ENCODE results near the gene HUS1B. TPM values are rescaled to one million over a fixed set of nuclear protein-coding genes. Genes with fewer than 3 reads are reported as not detected.

HUS1B gene
- total and polyA plus RNA-seq, 2 of the 13 experiments (the other 11 are each of a cell fraction or from before 2014, with no cell fraction given): 0.18 to 0.40 TPM

- TF ChIP-seq, protein P1, sequence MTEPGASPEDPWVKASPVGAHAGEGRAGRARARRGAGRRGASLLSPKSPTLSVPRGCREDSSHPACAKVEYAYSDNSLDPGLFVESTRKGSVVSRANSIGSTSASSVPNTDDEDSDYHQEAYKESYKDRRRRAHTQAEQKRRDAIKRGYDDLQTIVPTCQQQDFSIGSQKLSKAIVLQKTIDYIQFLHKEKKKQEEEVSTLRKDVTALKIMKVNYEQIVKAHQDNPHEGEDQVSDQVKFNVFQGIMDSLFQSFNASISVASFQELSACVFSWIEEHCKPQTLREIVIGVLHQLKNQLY (CRISPR knock-in tag; IDR thresholded peaks at IDR 0.05): peak; percentile 21; the same call in 1 of the 2 replicates
- TF ChIP-seq, protein P2, sequence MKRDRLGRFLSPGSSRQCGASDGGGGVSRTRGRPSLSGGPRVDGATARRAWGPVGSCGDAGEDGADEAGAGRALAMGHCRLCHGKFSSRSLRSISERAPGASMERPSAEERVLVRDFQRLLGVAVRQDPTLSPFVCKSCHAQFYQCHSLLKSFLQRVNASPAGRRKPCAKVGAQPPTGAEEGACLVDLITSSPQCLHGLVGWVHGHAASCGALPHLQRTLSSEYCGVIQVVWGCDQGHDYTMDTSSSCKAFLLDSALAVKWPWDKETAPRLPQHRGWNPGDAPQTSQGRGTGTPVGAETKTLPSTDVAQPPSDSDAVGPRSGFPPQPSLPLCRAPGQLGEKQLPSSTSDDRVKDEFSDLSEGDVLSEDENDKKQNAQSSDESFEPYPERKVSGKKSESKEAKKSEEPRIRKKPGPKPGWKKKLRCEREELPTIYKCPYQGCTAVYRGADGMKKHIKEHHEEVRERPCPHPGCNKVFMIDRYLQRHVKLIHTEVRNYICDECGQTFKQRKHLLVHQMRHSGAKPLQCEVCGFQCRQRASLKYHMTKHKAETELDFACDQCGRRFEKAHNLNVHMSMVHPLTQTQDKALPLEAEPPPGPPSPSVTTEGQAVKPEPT (CRISPR knock-in tag; IDR thresholded peaks at IDR 0.05; ENCODE audit: low read depth): no peak
- TF ChIP-seq PRPF4 (IDR thresholded peaks at IDR 0.05; ENCODE audit: low read depth, low read length, poor library complexity, severe bottlenecking) (no peak), GATAD2A (CRISPR knock-in tag; IDR thresholded peaks at IDR 0.05) (peak; percentile 12; the same call in 1 of the 2 replicates), E2F1 (CRISPR knock-in tag; IDR thresholded peaks at IDR 0.05) (no peak), ZNF570 (CRISPR knock-in tag; IDR thresholded peaks at IDR 0.05; ENCODE audit: borderline replicate concordance) (0 out of 2 replicates have a peak, but pooled peaks have one; percentile 4), ZFP36 (IDR thresholded peaks at IDR 0.05; ENCODE audit: borderline replicate concordance, low read depth, low read length, partially characterized antibody) (no peak), CEBPB (IDR thresholded peaks at IDR 0.05; ENCODE audit: borderline replicate concordance, low read depth, low read length) (no peak), ZNF451 (CRISPR knock-in tag; IDR thresholded peaks at IDR 0.05) (no peak), JUND (CRISPR knock-in tag; IDR thresholded peaks at IDR 0.05) (no peak), ZNF333 (CRISPR knock-in tag; IDR thresholded peaks at IDR 0.05; ENCODE audit: borderline replicate concordance) (0 out of 2 replicates have a peak, but pooled peaks have one; percentile 10), ZFP62 (CRISPR knock-in tag; IDR thresholded peaks at IDR 0.05) (no peak), ZNF501 (CRISPR knock-in tag; IDR thresholded peaks at IDR 0.05) (peak; percentile 13; the same call in 1 of the 2 replicates), GABPB1 (CRISPR knock-in tag; IDR thresholded peaks at IDR 0.05) (no peak), SMYD3 (CRISPR knock-in tag; IDR thresholded peaks at IDR 0.05) (no peak), TBL1XR1 (IDR thresholded peaks at IDR 0.05; ENCODE audit: borderline replicate concordance, low read length, partially characterized antibody) (no peak), ZNF572 (CRISPR knock-in tag; IDR thresholded peaks at IDR 0.05) (no peak), NFRKB (IDR thresholded peaks at IDR 0.05) (no peak), FOXM1 (CRISPR knock-in tag; IDR thresholded peaks at IDR 0.05) (0 out of 2 replicates have a peak, but pooled peaks have one; percentile 2), ZKSCAN8 (CRISPR knock-in tag; IDR thresholded peaks at IDR 0.05; ENCODE audit: borderline replicate concordance) (no peak), HOXA5 (CRISPR knock-in tag; IDR thresholded peaks at IDR 0.05) (no peak), THYN1 (CRISPR knock-in tag; IDR thresholded peaks at IDR 0.05; ENCODE audit: borderline replicate concordance, low read depth) (no peak), SOX6 (IDR thresholded peaks at IDR 0.05) (no peak), SOX6 (CRISPR knock-in tag; IDR thresholded peaks at IDR 0.05) (0 out of 2 replicates have a peak, but pooled peaks have one; percentile 1), MXD4 (CRISPR knock-in tag; IDR thresholded peaks at IDR 0.05) (no peak; the same call in 1 of the 2 replicates)
- TF ChIP-seq, protein P3, sequence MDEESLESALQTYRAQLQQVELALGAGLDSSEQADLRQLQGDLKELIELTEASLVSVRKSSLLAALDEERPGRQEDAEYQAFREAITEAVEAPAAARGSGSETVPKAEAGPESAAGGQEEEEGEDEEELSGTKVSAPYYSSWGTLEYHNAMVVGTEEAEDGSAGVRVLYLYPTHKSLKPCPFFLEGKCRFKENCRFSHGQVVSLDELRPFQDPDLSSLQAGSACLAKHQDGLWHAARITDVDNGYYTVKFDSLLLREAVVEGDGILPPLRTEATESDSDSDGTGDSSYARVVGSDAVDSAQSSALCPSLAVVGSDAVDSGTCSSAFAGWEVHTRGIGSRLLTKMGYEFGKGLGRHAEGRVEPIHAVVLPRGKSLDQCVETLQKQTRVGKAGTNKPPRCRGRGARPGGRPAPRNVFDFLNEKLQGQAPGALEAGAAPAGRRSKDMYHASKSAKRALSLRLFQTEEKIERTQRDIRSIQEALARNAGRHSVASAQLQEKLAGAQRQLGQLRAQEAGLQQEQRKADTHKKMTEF (CRISPR knock-in tag; IDR thresholded peaks at IDR 0.05): no peak
- TF ChIP-seq, protein P4, sequence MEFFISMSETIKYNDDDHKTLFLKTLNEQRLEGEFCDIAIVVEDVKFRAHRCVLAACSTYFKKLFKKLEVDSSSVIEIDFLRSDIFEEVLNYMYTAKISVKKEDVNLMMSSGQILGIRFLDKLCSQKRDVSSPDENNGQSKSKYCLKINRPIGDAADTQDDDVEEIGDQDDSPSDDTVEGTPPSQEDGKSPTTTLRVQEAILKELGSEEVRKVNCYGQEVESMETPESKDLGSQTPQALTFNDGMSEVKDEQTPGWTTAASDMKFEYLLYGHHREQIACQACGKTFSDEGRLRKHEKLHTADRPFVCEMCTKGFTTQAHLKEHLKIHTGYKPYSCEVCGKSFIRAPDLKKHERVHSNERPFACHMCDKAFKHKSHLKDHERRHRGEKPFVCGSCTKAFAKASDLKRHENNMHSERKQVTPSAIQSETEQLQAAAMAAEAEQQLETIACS (CRISPR knock-in tag; IDR thresholded peaks at IDR 0.05): 0 out of 2 replicates have a peak, but pooled peaks have one; percentile 7
Observed at GRCh38 chr6:692356-692851, 35.5 kb upstream of the HUS1B start (continued).
